ENCODE data around the gene NPIPA2. TPM values are rescaled to one million over a fixed set of nuclear protein-coding genes. Genes with fewer than 3 reads are reported as not detected.

NPIPA2 gene
- total RNA-seq, 1 experiment from 2014 or later, result 0.57 TPM

Other genes with a start within 250 kb of the NPIPA2 start
- gene PARN, start 112.3 kb upstream of the NPIPA2 start, total RNA-seq (2014; rRNA removed), result 29.8 and 41.6 TPM in 2 replicates
- 61.4 and 63.5 TPM in 2 replicates for gene BFAR, start 109.6 kb upstream of the NPIPA2 start, total RNA-seq (2014; rRNA removed)
- not detected in 2 replicates for gene PLA2G10, start 48.2 kb upstream of the NPIPA2 start, total RNA-seq (2014; rRNA removed)
- gene NPIPA3, start 39.1 kb upstream of the NPIPA2 start, total RNA-seq (2014; rRNA removed), result 0.29 and 0.58 TPM in 2 replicates
- gene NOMO1, start 91.2 kb downstream of the NPIPA2 start, total RNA-seq (2014; rRNA removed), result 77.2 and 88.2 TPM in 2 replicates
- 36.0 and 54.5 TPM in 2 replicates for gene NPIPA1, start 194.9 kb downstream of the NPIPA2 start, total RNA-seq (2014; rRNA removed)
- 44.2 and 49.1 TPM in 2 replicates for gene PDXDC1, start 232.5 kb downstream of the NPIPA2 start, total RNA-seq (2014; rRNA removed)